TTC549 (cell line): ENCODE results near the gene ARL15.
"Not testable (repeated sequence)": the region's sequence is repeated elsewhere in the genome, so short reads cannot be mapped to it uniquely, and the experiment has no call there.

Source experiments
- FAIRE-seq: peaks from 2 replicates; lab custom pipeline; 2012; peaks lifted over from hg19 to GRCh38; lab: Jason Lieb, UNC

Gene ARL15

DNA sequence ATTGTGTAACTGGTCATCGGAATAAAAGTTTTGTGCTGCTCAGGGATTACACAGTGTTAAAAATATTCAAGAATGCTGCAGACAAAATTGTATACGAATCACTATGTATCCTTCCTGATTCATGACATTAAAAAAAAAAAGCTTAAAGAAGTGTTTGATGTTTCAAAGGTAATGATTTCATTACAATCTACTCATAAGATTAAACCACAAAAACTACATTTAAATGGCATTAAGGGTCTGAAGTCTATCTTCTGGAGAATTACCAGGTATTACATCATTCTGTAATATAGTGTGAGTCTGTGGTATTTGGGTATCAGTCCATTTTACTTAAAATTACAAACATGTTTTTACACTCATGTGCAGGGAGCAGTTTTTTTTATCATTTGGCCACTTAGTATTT, 425.5 kb downstream of the ARL15 start:
- FAIRE-seq: no peak

DNA sequence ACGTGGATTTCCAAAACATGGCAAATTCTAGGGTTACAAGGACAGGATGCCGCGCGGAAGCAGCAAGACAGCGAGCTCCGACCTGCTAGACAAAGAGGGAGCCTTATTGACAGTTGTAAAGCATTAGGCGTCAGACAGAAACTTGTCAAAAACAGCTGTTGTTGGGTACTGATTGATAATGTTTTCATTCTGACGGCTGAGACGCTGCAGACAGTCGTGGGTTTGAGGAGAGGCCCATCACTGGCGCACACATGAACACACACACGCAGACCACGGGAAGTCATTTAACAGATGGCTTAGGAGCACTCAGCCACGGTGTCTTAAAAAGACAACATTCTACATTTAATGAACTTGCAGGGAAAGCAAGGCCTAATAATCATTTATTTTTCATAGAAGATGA, 426.0 kb downstream of the ARL15 start:
- no peak for FAIRE-seq

DNA sequence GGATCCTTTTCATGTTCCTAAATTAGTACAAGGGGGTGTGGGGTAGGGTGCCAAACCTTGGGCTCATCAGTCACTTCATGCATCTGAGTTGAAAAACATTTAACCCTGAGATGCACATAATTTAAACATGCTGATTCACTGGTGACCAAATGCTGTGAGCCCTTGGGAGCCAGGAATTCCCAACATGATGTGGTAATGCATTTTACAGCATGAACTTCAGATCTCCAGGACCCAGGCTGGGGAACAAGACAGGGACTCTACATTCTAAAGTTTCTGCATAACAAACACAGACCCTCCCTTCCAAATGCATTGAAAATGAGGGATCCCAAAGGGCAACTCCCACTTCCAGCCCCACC, 427.7 kb downstream of the ARL15 start:
- FAIRE-seq: no peak

DNA sequence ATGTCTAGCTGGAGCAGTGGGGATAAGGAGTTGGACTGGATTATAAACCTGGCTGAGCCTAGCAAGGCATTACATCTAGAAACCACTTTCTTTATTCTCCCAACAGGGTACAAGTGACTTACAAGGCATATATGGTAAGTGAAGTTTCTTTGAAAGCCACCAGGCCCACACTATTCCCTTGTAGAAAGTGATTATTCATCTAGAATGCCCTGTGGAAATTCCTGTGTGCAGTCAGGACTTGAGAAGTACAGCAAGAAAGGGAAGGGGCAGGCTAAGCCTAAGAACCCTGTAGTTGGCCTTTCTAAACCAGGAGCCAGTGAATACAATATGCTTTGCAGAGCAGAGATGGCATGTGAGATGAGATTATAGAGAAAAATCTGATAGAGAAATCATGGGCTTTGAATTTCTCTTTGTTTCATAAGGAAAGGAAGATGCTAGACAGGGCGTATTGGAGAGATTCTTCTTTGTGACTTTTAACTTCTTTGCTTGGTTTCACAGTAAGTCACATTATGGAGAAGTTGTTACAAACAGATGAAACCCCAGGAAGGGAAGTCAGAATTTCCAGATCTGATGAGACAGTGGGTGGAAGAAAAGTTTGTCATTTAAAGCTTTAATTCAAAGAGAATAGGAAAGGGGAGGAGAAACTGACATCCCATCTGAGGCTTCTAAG, 428.2 kb downstream of the ARL15 start:
- no peak for FAIRE-seq

DNA sequence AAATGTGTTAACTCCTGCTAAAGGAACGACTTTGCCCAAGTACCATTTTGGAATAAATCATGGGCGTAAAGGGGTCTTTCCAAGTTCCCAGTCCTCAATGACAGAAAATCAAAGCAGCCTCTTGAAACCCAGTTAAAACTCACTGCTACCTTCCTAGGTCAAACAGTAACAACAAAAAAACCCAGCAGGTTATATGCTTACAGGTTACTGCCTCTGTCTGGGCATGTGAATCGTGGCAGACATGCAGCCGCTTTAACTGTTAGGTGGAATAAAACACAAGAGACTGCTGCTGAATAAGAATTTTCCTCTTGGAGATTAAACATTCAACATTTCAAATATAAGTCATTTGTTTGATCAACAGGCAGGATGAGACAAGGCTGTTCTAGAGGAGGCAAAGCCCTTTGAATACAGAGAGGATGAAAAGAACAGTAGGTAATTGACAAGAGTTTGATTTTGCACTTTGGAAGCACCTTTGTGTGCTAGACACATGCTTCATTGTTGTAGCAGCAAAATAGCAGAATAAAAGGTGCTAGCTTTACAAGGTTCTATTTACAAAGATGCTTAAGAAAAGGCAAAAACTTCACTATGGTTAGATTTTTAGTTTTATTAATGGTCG, 430.6 kb downstream of the ARL15 start:
- FAIRE-seq: no peak

DNA sequence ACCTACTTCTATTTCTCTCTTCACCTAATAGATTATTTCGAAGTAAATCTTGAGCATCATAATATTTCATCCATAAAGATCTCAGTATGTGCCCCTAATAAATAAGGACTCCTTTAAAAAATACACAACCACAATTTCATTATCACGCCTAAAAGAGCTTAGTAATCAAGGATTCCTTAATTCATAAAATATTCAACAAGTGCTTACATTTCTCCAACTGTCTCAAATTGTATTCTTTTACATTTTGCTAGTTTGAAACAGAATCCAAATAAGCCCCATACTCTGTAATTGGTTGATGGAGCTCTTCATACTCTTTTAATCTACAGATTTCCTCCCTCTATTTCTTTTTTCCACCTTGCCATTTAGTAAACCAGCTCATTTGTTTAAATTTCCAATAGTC, 432.4 kb downstream of the ARL15 start:
- no peak for FAIRE-seq

DNA sequence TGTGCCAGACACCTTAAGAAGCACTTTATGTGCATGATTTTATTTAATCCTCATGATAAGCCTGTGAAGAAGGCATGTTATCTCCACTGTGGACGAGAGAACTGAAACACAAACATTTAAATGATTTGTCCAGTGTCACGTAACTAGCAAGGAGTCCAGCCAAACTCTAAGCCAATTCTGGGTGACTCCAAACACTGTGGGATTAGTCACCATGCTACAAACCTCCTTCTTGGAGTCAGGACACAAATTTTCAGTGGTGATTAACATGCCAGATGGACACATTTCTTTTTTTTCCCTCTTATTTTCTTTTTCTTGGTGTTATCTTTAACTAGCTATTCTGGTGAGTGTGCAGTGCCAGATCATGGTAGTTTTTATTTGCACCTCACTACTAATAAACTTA, 433.1 kb downstream of the ARL15 start:
- no peak for FAIRE-seq

DNA sequence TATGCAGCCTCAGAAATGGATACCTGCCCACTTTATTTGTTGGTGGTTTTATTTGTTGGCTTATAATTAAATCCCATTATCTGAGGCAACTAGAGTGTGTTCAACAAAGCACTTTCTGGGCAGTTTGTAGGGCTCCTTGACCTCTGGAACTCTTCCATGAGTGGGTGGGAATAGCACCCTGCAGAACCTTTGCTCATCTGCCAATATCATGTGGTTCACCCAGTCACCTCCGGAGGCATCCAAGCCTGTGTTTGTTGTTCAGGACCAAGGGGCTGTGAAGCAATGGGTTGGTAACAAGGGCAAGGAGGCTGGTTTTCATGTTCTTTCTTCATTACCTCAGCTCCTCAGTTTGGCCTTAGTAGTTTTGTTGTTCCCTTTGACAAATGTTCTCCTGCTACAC, 436.0 kb downstream of the ARL15 start:
- no peak for FAIRE-seq

DNA sequence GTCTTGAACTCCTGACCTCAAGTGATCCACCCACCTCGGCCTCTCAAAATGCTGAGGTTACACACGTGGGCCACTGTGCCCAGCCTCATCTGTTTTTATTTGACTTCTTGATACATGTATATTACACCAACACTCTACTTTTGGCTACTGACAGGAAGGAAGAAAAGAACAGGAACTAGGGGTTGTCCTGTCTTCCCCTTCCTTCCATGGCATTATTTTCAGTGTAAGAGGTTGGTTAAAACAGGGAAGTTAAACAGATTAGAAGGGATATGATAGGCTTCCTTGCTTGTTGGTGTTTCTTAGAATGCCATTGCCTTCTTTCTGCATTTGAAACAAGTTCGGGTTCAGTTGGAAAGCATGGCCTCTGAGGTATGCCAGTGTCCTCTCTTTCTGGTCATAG, 437.1 kb downstream of the ARL15 start:
- FAIRE-seq: no peak

DNA sequence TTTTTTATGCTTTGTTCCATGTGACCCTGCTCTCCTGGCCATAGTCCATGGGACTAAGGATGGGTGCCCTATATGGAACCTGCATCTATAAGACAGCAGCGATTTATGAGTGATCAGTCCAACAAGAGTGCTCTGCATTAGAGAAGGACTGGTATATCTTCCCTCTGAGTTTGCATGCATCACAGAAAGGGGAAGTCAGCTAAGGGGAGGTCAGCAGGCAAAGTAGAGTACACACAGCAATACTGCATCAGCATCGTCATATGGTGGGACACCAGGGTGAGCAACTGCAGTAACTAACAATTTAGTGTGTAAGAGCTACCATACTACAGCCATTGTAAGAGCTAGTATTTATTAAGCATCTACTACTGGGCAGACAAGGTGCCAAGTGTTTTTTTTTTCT, 438.6 kb downstream of the ARL15 start:
- no peak for FAIRE-seq

DNA sequence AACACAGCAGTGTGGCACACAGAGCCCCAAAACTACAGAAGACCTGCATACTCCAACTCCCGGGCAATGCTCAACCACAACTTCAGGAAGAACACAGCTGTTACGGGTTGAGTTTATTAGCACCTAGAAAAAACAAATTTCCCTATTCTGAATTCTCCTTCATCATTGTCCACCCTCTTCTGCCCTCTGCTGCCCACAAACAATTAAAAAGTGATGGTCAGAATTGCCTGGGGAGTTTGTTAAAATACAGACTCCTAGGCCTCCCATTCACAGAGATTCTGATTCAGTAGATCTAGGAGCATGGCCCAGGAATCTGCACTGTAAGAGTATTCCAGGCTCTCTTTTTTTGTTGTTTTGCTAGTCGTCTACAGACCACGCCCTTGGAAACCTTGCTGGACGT, 439.3 kb downstream of the ARL15 start:
- no peak for FAIRE-seq

DNA sequence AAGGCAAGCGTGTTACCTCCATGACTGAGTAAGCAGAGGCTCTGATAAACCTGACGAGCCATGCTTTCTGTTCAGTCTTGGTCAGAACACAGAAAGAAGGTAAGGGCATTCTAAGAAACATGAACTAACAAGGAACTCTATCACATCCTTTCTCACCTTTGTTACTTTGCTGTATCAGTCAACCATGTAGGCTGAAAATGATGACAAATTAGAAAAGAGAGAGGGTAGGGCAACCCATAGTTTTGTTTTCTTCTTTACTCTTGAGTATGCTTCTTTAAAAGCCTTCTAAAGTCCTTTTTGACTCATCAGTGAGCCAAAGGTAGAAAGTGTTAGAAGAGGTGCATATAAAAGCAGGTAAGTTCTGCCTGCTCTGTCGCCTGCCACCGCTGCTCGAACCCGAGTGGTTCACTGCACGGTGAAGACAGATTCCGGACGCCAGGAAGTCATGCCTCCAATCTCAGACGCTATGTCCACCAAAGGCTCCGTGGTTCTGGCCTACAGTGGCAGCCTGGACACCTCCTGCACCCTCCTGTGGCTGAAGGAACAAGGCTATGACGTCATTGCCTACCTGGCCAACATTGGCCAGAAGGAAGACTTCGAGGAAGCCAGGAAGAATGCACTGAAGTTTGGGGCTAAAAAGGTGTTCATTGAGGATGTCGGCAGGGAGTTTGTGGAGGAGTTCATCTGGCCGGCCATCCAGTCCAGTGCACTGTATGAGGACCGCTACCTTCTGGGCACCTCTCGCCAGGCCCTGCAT, 451.5 kb downstream of the ARL15 start:
- FAIRE-seq: no peak

DNA sequence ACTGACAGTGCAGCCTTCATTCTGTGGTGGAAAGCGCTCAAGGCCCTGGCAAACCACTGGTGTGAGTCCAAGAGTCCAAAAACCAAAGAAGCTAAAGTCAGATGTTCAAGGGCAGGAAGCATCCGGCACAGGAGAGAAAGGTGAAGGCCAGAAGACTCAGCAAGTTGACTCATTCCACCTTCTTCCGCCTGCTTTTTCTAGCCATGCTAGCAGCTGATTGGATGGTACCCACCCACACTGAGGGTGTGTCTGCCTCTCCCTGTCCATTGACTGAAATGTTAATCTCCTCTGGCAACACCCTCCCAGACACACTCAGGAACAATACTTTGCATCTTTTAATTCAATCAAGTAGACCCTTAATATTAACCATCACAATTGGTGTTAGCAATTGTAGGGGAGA, 453.9 kb downstream of the ARL15 start:
- no peak for FAIRE-seq

DNA sequence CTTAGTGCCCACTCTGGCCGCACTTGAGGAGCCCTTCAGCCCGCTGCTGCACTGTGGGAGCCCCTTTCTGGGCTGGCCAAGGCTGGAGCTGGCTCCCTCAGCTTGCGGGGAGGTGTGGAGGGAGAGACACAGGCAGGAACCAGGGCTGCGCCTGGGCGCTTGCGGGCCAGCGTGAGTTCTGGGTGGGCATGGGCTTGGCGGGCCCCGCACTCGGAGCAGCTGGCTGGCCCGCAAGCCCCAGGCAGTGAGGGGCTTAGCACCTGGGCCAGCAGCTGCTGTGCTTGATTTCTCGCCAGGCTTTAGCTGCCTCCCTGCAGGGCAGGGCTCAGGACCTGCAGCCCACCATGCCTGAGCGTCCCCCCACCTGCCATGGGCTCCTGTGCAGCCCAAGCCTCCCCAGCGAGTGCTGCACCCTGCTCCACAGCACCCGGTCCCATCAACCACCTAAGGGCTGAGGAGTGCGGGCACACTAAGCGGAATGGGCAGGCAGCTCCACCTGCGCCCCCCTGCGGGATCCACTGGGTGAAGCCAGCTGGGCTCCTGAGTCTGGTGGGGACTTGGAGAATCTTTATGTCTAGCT, 473.4 kb downstream of the ARL15 start:
- FAIRE-seq: not testable (repeated sequence)

DNA sequence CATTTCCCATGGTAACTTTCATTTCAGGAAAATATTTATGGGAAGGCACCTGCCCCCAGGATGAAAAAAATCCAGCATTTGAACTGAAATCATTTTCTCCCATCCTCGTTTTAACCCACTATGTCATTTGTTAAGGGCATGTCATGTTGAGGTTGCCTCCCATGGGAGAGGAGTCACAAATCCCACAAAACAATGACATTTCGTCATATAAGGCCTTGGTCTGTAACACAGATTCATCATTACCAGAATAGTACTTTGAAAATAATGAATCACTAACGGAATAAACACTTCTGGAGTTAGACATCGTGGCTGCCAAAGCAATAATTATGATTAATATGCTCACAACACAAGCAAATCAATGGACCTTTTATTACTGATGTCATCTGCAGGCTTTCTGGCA, 475.9 kb downstream of the ARL15 start:
- no peak for FAIRE-seq
